Effector memory CD8-positive, alpha-beta T cell (primary cell): Measurements from ENCODE around the gene APOH.
"Not testable (repeated sequence)": the region's sequence is repeated elsewhere in the genome, so short reads cannot be mapped to it uniquely, and the experiment has no call there.

Experiments
- ATAC-seq: fragments of 150-1000 bp; cut with Tn5 transposase; replicated peaks from 2 replicates; pipeline ENCODE4 v1.10.0; 2021; ENCODE audit warnings: mild to moderate bottlenecking, moderate library complexity
- DNase-seq, 3 experiments: peaks; one replicate each; pipeline ENCODE4 v3.0.0; 2021
- H3K27ac Mint-ChIP-seq, 2 donors: one replicate each; pipeline ENCODE4 v1.8.0; 2022; ENCODE audit warnings: mild to moderate bottlenecking in 2 of 2, mixed read lengths in 2 of 2, moderate library complexity in 2 of 2
- H3K27me3 Mint-ChIP-seq, 2 donors: one replicate each; pipeline ENCODE4 v1.8.0; 2022; ENCODE audit warnings: mixed read lengths in 2 of 2
- H3K36me3 Mint-ChIP-seq: one replicate; pipeline ENCODE4 v1.8.0; 2022; ENCODE audit warnings: mild to moderate bottlenecking, moderate library complexity, mixed read lengths; ENCODE audit not compliant: insufficient read depth
- H3K4me1 Mint-ChIP-seq, 2 donors: one replicate each; pipeline ENCODE4 v1.8.0; 2022; ENCODE audit warnings: low read depth in 2 of 2, mixed read lengths in 2 of 2
- H3K4me3 Mint-ChIP-seq, 2 donors: one replicate each; pipeline ENCODE4 v1.8.0; 2022; ENCODE audit warnings: mild to moderate bottlenecking in 2 of 2, mixed read lengths in 2 of 2, moderate library complexity in 2 of 2
- H3K9me3 Mint-ChIP-seq, 2 donors: one replicate each; pipeline ENCODE4 v1.8.0; 2022; ENCODE audit warnings: mixed read lengths in 2 of 2

The APOH gene

GRCh38 chr17:66260275-66260674 lies 31.1 kb upstream of the APOH start:
- H3K4me3 Mint-ChIP-seq: no peak overlapping the region
- H3K27ac Mint-ChIP-seq: no peak overlapping the region
- peaks cover 6 to 7% of the 10 kb centered on the region in 2 donors for H3K27me3 Mint-ChIP-seq
- ATAC-seq (no peak), DNase-seq (no peak)
- H3K9me3 Mint-ChIP-seq: no peaks in the 10 kb centered on the region
- no peaks in the 10 kb centered on the region for H3K36me3 Mint-ChIP-seq
- H3K4me1 Mint-ChIP-seq: peaks cover 3 to 5% of the 10 kb centered on the region in 2 donors

DNA sequence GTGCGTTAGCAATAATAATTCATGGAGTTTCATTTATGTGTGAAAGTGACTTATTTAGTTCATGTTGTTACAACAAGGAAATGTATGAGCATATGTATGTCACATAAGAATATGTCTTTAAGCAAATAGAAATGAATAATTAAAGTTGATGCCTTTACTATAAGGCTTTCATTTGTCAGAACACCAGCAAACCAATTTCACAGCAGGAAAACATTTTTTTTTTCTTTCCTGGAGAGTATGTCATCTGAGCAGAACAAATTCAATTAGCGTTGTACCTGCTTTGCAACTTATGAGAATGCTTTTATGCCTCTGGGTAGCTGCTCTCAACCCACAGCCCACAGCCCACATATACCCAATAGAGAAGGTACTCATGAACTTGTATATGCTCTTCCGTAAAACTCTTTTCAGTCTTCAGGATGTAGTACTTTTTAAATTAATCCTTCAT lies 26.3 kb upstream of the APOH start:
- peaks cover 5% of the 10 kb centered on the region in 2 donors for H3K4me1 Mint-ChIP-seq
- peak overlapping the region; percentile 51 to 62 for H3K4me3 Mint-ChIP-seq
- H3K27me3 Mint-ChIP-seq: no peaks in the 10 kb centered on the region
- peak; percentile 50 for ATAC-seq
- no peaks in the 10 kb centered on the region for H3K36me3 Mint-ChIP-seq
- H3K9me3 Mint-ChIP-seq: no peaks in the 10 kb centered on the region
- H3K27ac Mint-ChIP-seq: peak overlapping the region in 1 of 2 donors; percentile 61
- DNase-seq: no peak

DNA sequence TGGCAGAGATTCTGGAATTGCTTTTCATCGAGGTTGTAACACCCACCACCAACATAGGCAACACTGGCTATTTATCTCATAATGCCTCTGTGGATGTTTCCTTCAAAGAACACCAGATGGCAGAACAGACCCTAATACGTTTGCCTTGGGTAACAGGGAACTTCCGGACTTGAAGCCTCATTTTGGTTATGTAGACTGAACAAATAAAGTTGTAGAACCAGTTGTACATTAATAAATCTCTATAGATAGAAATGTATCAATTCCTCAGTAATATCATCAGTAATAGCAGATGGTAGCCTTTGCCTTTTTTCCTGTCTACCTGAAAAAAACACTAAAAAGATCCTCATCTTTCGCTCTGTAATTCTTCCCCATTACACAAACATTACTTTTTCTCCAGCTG lies 25.9 kb upstream of the APOH start:
- Mint-ChIP-seq H3K27ac (peak overlapping the region in 1 of 2 donors; percentile 61), H3K4me3 (peak overlapping the region; percentile 51 to 62), H3K36me3 (no peaks in the 10 kb centered on the region), H3K4me1 (peaks cover 5% of the 10 kb centered on the region in 2 donors), H3K9me3 (no peaks in the 10 kb centered on the region), H3K27me3 (no peaks in the 10 kb centered on the region)
- DNase-seq (peak; percentile 32 to 40 (median 38)), ATAC-seq (peak; percentile 99)

DNA sequence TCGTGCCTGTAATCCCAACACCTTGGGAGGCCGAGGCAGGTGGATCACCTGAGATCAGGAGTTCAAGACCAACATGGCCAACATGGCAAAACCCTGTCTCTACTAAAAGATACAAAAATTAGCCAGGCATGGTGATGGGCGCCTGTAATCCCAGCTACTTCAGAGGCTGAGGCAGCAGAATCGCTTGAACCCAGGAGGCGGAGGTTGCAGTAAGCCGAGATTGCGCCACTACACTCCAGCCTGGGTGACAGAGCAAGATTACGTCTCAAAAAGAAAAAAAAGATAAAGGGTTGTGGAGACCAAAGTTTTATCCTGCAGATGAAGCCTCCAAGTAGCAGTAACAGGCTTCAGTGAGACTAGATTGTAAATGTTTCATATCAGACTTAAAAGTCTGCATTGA lies 24.2 kb upstream of the APOH start:
- H3K4me1 Mint-ChIP-seq, H3K27me3 Mint-ChIP-seq, H3K36me3 Mint-ChIP-seq, H3K4me3 Mint-ChIP-seq, H3K27ac Mint-ChIP-seq, H3K9me3 Mint-ChIP-seq, ATAC-seq, DNase-seq: not testable (repeated sequence)

DNA sequence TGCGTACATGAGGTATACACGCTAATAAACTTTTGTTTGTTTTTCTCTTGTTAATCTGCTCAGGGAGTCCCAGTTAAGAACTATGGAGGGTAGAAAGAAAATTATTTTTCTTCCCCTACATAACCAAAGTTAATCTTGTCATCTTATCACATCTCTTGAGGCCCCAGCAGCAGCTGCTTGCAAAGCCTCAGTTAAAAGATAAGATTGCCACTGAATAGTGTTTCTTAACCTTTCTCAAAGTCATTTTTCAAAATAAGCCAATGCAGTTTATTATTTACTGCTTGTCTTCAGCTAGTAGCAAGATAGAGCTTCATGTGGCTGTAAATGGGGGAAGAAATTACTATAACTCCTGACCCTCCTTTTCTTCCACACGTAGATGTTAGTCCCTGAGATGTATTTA lies 21.5 kb upstream of the APOH start:
- DNase-seq (no peak), ATAC-seq (no peak)
- Mint-ChIP-seq H3K4me3 (no peak overlapping the region), H3K27ac (no peak overlapping the region), H3K36me3 (peaks cover 8% of the 10 kb centered on the region), H3K4me1 (peaks cover 5 to 8% of the 10 kb centered on the region in 2 donors), H3K27me3 (no peaks in the 10 kb centered on the region), H3K9me3 (no peaks in the 10 kb centered on the region)

DNA sequence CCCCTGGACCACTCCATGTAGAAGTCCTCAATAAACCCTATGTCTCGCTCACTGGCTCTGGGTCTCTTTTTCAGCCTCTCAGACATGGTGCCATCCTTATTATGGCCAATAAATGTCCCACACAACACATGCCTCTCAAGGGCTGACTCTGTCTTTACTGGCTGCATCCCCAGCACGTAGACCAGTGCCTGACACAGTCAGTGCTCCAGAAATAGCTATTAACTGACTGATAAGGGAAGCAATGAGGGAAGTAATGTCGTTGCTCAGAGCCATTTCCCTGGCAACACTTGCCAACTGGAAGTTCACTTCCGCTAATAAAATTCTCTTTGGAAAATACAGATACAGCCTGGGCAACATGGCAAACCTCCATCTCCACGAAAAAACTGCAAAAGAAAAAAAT lies 19.1 kb upstream of the APOH start:
- H3K4me3 Mint-ChIP-seq: no peak overlapping the region
- H3K36me3 Mint-ChIP-seq: peaks cover 15% of the 10 kb centered on the region
- peaks cover 0 to 4% of the 10 kb centered on the region in 2 donors for H3K4me1 Mint-ChIP-seq

GRCh38 chr17:66241839-66242238 lies 12.6 kb upstream of the APOH start:
- Mint-ChIP-seq H3K36me3 (peaks cover 15% of the 10 kb centered on the region), H3K9me3 (no peaks in the 10 kb centered on the region), H3K4me1 (peaks cover 0 to 4% of the 10 kb centered on the region in 2 donors), H3K27me3 (no peaks in the 10 kb centered on the region), H3K27ac (no peak overlapping the region), H3K4me3 (no peak overlapping the region)
- DNase-seq (no peak), ATAC-seq (no peak)

More for the DNA sequence above, 19.1 kb upstream of the APOH start:
- ATAC-seq (no peak), DNase-seq (no peak)
- Mint-ChIP-seq H3K9me3 (no peaks in the 10 kb centered on the region), H3K27ac (no peak overlapping the region), H3K27me3 (no peaks in the 10 kb centered on the region)

DNA sequence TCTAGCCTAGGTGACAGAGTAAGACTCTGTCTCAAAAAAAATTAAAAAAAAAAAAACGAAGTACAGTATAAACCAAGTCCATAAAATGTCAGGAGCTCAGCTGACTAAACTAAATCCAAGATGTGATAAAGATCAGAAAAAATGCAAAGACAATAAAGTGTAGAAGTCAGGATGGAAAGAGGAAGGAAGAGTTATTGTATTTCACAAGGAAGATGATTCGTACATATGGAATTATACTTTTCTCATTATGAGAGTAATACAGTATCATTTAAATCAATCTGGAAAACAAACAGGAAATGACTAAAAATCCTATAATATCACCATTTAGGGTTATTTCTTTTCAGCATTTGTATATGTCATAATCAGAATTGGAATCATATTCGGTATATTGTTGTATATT lies 11.4 kb upstream of the APOH start:
- no peaks in the 10 kb centered on the region for H3K4me1 Mint-ChIP-seq
- H3K4me3 Mint-ChIP-seq: no peak overlapping the region
- H3K36me3 Mint-ChIP-seq: peaks cover 6% of the 10 kb centered on the region
- H3K9me3 Mint-ChIP-seq: no peaks in the 10 kb centered on the region
- DNase-seq (no peak), ATAC-seq (no peak)
- no peak overlapping the region for H3K27ac Mint-ChIP-seq
- H3K27me3 Mint-ChIP-seq: no peaks in the 10 kb centered on the region

DNA sequence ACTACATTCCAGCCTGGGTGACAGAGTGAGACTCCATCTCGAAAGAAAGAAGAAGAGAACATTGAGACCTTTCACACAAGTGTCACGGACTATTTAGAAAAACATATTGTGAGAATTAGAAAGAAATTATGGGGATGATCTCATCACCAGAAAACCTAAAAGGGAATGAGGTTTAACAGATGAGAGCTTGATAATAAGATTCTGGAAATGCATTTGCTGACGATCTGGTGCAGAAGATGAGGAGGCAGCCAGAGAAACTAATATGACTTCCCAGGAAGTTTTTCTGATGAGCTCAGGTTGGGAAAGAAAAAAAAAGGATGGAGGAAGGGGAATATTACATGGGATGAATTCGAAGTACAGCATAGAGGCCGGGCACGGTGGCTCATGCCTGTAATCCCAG lies 10.8 kb upstream of the APOH start:
- Mint-ChIP-seq H3K27me3 (no peaks in the 10 kb centered on the region), H3K4me1 (no peaks in the 10 kb centered on the region), H3K4me3 (no peak overlapping the region), H3K36me3 (peaks cover 3% of the 10 kb centered on the region), H3K27ac (no peak overlapping the region), H3K9me3 (no peaks in the 10 kb centered on the region)
- no peak for ATAC-seq
- DNase-seq: no peak

GRCh38 chr17:66235377-66235994 lies 6.3 kb upstream of the APOH start:
- ATAC-seq (no peak), DNase-seq (no peak)
- Mint-ChIP-seq H3K27me3 (peaks cover 0 to 4% of the 10 kb centered on the region in 2 donors), H3K36me3 (no peaks in the 10 kb centered on the region), H3K27ac (no peak overlapping the region), H3K4me3 (no peak overlapping the region), H3K9me3 (no peaks in the 10 kb centered on the region), H3K4me1 (peaks cover 3 to 5% of the 10 kb centered on the region in 2 donors)

DNA sequence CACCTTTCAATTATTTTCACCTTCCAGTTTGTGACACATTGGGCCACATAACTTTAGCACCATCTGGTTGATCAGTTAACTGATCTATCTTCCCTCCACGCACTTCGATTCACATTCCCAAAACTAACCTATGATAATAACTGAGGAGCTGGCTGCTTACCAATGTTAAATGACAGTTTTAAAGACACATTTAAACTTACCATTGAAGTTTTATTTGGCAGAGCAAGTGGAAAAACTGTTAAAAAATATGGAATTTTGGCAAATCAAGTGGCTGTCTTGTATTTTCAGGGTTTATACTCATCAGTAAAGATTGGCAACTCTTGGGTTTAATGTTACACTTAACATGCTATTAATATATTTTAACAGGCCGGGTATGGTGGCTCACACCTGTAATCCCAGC lies 5.4 kb upstream of the APOH start:
- no peak overlapping the region for H3K4me3 Mint-ChIP-seq
- no peak overlapping the region for H3K27ac Mint-ChIP-seq
- ATAC-seq: no peak
- H3K9me3 Mint-ChIP-seq: no peaks in the 10 kb centered on the region
- no peak for DNase-seq
- peaks cover 3 to 5% of the 10 kb centered on the region in 2 donors for H3K4me1 Mint-ChIP-seq
- H3K27me3 Mint-ChIP-seq: peaks cover 0 to 9% of the 10 kb centered on the region in 2 donors
- no peaks in the 10 kb centered on the region for H3K36me3 Mint-ChIP-seq

- ATAC-seq (no peak), DNase-seq (no peak)
- Mint-ChIP-seq H3K4me3 (no peak overlapping the region), H3K27me3 (peaks cover 0 to 9% of the 10 kb centered on the region in 2 donors), H3K36me3 (no peaks in the 10 kb centered on the region), H3K9me3 (no peaks in the 10 kb centered on the region), H3K4me1 (peaks cover 3 to 5% of the 10 kb centered on the region in 2 donors), H3K27ac (no peak overlapping the region)
Observed at GRCh38 chr17:66233023-66233753, 4.0 kb upstream of the APOH start.

- Mint-ChIP-seq H3K36me3 (no peaks in the 10 kb centered on the region), H3K27me3 (peaks cover 0 to 15% of the 10 kb centered on the region in 2 donors), H3K4me3 (no peak overlapping the region), H3K9me3 (no peaks in the 10 kb centered on the region), H3K4me1 (peaks cover 3 to 5% of the 10 kb centered on the region in 2 donors), H3K27ac (no peak overlapping the region)
- ATAC-seq (no peak), DNase-seq (no peak)
Observed at GRCh38 chr17:66230922-66231591, 1.8 kb upstream of the APOH start.
